K562 (cell line): ENCODE measurements around the gene COMTD1. TPM values are rescaled to one million over a fixed set of nuclear protein-coding genes. Genes with fewer than 3 reads are reported as not detected.
A peak's percentile ranks its signal among the peaks of the same experiment; 100 is the strongest.

Experiments used
- ETV1 ChIP-seq: fragments of 450-650 bp; conservative IDR thresholded peaks from 2 replicates; pipeline ENCODE4 v1.6.1; 2016; ENCODE audit warnings: missing genetic modification characterization, control low read depth, low read depth, missing compliant biosample characterization
- NFIX ChIP-seq: fragments of 250-450 bp; sonication (Bioruptor Pico); IDR thresholded peaks from 2 replicates; pipeline ENCODE4 v1.4.0; 2020; ENCODE audit warnings: low read depth, mild to moderate bottlenecking, moderate library complexity
- RFX7 ChIP-seq: fragments of 250-450 bp; sonication (Bioruptor Pico); IDR thresholded peaks from 2 replicates; pipeline ENCODE4 v1.5.1; 2021; ENCODE audit warnings: mild to moderate bottlenecking
- ZC3H4 ChIP-seq: sonication (generic); formaldehyde crosslinking; IDR thresholded peaks from 2 replicates; pipeline ENCODE4 v1.9.0; 2021; ENCODE audit warnings: missing genetic modification reagents, borderline replicate concordance
- ZFP30 ChIP-seq: fragments of 250-450 bp; sonication (Bioruptor Pico); IDR thresholded peaks from 2 replicates; pipeline ENCODE4 v1.8.0; 2022; ENCODE audit warnings: moderate library complexity, mild to moderate bottlenecking, inconsistent platforms, borderline replicate concordance
- ZNF239 ChIP-seq: fragments of 250-450 bp; sonication (Bioruptor Pico); IDR thresholded peaks from 2 replicates; pipeline ENCODE4 v1.4.0; 2020; ENCODE audit warnings: mild to moderate bottlenecking
- ZNF324 ChIP-seq: fragments of 250-450 bp; sonication (Bioruptor Pico); IDR thresholded peaks from 2 replicates; pipeline ENCODE4 v1.4.0; 2020; ENCODE audit warnings: mild to moderate bottlenecking
- ZNF695 ChIP-seq: fragments of 450-650 bp; formaldehyde crosslinking; IDR thresholded peaks from 2 replicates; pipeline ENCODE4 v1.4.0; 2020; ENCODE audit warnings: mild to moderate bottlenecking, moderate library complexity
- polyA plus RNA-seq, 8 experiments: library from polyadenylated mRNA; depleted of rRNA in 4 of 8; stranded (reverse) in 5 of 8; unstranded in 3 of 8; fragments of >200 nt; fragmentation: Nextera tagmentation in 2 of 8; fragmentation: Illumina TruSeq in 1 of 8; extraction: Ambion mirVana in 2 of 8; extraction: Trizol in 1 of 8; gene quantifications; 2 replicates each; pipeline versions ENCODE4 v1.2.1 to v1.2.3, GENCODE V29; 2011 to 2014; ENCODE audit warnings: inconsistent platforms in 1 of 8, missing spikeins in 1 of 8
- total RNA-seq, 7 experiments: library from RNA; depleted of rRNA in 6 of 7; stranded (reverse); fragments of >200 nt in 6 of 7; fragmentation: Illumina TruSeq in 2 of 7; extraction: Trizol in 2 of 7; gene quantifications; 2 replicates each; pipeline versions ENCODE4 v1.2.1 to v1.2.3, GENCODE V29; 2011 to 2021; ENCODE audit warnings: low replicate concordance in 1 of 7
- TF ChIP-seq, protein P1 (sequence below): fragments of 250-450 bp; sonication (Bioruptor Pico); IDR thresholded peaks from 2 replicates; pipeline ENCODE4 v1.4.0; 2020
- TF ChIP-seq, protein P2 (sequence below): fragments of 250-450 bp; sonication (Bioruptor Pico); IDR thresholded peaks from 2 replicates; pipeline ENCODE4 v1.8.0; 2022; ENCODE audit warnings: inconsistent platforms, mild to moderate bottlenecking, moderate library complexity, borderline replicate concordance
- TF ChIP-seq, protein P3 (sequence below), 2 experiments: fragments of 450-650 bp; formaldehyde crosslinking in 1 of 2; IDR thresholded peaks; 2 replicates each; pipeline versions ENCODE4 v1.4.0 to v1.6.1; 2014 to 2020; ENCODE audit warnings: mild to moderate bottlenecking in 2 of 2, borderline replicate concordance in 1 of 2, low read depth in 1 of 2

COMTD1 gene
- total and polyA plus RNA-seq, 9 of the 15 experiments (the other 6 are each of a cell fraction or from before 2014, with no cell fraction given), result 0.41 to 112 (median 13.7) TPM

DNA sequence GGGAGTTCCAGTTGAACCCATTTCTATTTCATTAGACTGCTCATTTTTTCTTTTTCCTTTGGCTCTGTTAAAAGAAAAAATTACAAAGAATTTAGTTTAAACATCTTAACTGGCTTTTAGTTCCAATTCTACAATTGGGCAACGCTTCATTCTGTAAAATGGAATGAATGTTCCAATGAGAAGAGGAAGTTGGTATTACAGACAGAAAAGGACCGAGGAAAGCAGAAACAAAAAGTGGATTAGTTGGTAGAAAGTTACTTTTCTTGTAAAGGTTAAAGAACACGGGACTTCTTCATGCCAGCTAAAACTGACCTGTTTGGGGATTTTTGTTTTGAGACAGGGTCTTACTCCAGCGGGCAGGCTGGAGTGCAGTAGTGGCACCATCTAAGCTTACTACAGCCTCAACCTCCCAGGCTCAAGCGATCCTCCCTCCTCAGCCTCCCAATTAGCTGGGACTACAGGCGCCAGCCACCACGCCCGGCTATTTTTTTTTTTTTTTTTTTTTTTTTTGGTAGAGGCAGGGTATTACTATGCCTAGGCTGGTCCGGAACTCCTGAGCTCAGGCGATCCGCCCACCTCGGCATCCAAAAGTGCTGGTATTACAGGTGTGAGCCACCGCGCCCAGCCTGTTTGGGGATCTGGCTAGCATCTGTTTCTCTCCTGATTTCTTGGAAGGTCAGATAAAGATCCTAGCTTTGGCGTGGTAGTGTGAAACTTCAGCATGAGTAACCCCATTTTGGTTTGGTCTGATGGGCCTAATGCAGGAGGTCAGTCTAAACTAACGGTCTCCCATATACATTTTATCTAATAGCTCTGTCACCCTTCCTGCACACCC is 26.5 kb downstream of the COMTD1 start (continued):
- TF ChIP-seq ETV1 (tag), result peak; percentile 60; the same call in 1 of the 2 replicates
- TF ChIP-seq ZNF239 (CRISPR knock-in tag), result peak; percentile 79
- TF ChIP-seq RFX7, result peak; percentile 81
- TF ChIP-seq, protein P1, sequence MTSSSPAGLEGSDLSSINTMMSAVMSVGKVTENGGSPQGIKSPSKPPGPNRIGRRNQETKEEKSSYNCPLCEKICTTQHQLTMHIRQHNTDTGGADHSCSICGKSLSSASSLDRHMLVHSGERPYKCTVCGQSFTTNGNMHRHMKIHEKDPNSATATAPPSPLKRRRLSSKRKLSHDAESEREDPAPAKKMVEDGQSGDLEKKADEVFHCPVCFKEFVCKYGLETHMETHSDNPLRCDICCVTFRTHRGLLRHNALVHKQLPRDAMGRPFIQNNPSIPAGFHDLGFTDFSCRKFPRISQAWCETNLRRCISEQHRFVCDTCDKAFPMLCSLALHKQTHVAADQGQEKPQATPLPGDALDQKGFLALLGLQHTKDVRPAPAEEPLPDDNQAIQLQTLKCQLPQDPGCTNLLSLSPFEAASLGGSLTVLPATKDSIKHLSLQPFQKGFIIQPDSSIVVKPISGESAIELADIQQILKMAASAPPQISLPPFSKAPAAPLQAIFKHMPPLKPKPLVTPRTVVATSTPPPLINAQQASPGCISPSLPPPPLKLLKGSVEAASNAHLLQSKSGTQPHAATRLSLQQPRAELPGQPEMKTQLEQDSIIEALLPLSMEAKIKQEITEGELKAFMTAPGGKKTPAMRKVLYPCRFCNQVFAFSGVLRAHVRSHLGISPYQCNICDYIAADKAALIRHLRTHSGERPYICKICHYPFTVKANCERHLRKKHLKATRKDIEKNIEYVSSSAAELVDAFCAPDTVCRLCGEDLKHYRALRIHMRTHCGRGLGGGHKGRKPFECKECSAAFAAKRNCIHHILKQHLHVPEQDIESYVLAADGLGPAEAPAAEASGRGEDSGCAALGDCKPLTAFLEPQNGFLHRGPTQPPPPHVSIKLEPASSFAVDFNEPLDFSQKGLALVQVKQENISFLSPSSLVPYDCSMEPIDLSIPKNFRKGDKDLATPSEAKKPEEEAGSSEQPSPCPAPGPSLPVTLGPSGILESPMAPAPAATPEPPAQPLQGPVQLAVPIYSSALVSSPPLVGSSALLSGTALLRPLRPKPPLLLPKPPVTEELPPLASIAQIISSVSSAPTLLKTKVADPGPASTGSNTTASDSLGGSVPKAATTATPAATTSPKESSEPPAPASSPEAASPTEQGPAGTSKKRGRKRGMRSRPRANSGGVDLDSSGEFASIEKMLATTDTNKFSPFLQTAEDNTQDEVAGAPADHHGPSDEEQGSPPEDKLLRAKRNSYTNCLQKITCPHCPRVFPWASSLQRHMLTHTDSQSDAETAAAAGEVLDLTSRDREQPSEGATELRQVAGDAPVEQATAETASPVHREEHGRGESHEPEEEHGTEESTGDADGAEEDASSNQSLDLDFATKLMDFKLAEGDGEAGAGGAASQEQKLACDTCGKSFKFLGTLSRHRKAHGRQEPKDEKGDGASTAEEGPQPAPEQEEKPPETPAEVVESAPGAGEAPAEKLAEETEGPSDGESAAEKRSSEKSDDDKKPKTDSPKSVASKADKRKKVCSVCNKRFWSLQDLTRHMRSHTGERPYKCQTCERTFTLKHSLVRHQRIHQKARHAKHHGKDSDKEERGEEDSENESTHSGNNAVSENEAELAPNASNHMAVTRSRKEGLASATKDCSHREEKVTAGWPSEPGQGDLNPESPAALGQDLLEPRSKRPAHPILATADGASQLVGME (CRISPR knock-in tag), result peak; percentile 92
- TF ChIP-seq, protein P2, sequence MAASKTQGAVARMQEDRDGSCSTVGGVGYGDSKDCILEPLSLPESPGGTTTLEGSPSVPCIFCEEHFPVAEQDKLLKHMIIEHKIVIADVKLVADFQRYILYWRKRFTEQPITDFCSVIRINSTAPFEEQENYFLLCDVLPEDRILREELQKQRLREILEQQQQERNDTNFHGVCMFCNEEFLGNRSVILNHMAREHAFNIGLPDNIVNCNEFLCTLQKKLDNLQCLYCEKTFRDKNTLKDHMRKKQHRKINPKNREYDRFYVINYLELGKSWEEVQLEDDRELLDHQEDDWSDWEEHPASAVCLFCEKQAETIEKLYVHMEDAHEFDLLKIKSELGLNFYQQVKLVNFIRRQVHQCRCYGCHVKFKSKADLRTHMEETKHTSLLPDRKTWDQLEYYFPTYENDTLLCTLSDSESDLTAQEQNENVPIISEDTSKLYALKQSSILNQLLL (CRISPR knock-in tag), result no peak
- TF ChIP-seq ZFP30 (CRISPR knock-in tag), result no peak
- 0 out of 2 replicates have a peak, but pooled peaks have one; percentile 71 for TF ChIP-seq ZNF695 (CRISPR knock-in tag)
- no peak for TF ChIP-seq ZC3H4
- TF ChIP-seq, protein P3, sequence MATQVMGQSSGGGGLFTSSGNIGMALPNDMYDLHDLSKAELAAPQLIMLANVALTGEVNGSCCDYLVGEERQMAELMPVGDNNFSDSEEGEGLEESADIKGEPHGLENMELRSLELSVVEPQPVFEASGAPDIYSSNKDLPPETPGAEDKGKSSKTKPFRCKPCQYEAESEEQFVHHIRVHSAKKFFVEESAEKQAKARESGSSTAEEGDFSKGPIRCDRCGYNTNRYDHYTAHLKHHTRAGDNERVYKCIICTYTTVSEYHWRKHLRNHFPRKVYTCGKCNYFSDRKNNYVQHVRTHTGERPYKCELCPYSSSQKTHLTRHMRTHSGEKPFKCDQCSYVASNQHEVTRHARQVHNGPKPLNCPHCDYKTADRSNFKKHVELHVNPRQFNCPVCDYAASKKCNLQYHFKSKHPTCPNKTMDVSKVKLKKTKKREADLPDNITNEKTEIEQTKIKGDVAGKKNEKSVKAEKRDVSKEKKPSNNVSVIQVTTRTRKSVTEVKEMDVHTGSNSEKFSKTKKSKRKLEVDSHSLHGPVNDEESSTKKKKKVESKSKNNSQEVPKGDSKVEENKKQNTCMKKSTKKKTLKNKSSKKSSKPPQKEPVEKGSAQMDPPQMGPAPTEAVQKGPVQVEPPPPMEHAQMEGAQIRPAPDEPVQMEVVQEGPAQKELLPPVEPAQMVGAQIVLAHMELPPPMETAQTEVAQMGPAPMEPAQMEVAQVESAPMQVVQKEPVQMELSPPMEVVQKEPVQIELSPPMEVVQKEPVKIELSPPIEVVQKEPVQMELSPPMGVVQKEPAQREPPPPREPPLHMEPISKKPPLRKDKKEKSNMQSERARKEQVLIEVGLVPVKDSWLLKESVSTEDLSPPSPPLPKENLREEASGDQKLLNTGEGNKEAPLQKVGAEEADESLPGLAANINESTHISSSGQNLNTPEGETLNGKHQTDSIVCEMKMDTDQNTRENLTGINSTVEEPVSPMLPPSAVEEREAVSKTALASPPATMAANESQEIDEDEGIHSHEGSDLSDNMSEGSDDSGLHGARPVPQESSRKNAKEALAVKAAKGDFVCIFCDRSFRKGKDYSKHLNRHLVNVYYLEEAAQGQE (IDR thresholded peaks at IDR 0.05; ENCODE audit: borderline replicate concordance), result no peak
- TF ChIP-seq, protein P3 (CRISPR knock-in tag; IDR thresholded peaks at IDR 0.05; ENCODE audit: low read depth), result 0 out of 2 replicates have a peak, but pooled peaks have one; percentile 18
- peak; percentile 37 for TF ChIP-seq NFIX (CRISPR knock-in tag)
- TF ChIP-seq ZNF324, result peak; percentile 67; the same call in 1 of the 2 replicates
